Retinal pigment epithelial cell (primary cell): ENCODE data around the gene ADGRD1.

ENCODE experiments used
- DNase-seq: peaks from one replicate; pipeline ENCODE4 v3.0.0-alpha.2; 2010; ENCODE audit warnings: low read depth
- H3K4me3 ChIP-seq: 2 replicates; pipeline ENCODE4 v1.5.1; 2011; ENCODE audit warnings: mild to moderate bottlenecking, low read length, control low read depth, moderate library complexity
- CTCF ChIP-seq: conservative IDR thresholded peaks from 2 replicates; pipeline ENCODE4 v1.5.1; 2011; ENCODE audit warnings: low read depth, low read length, control low read depth, inconsistent platforms

Gene ADGRD1

GRCh38 chr12:130951636-130952035, 2.1 kb upstream of the ADGRD1 start:
- no peak for TF ChIP-seq CTCF
- no peak overlapping the region for H3K4me3 ChIP-seq
- no peak for DNase-seq

DNA sequence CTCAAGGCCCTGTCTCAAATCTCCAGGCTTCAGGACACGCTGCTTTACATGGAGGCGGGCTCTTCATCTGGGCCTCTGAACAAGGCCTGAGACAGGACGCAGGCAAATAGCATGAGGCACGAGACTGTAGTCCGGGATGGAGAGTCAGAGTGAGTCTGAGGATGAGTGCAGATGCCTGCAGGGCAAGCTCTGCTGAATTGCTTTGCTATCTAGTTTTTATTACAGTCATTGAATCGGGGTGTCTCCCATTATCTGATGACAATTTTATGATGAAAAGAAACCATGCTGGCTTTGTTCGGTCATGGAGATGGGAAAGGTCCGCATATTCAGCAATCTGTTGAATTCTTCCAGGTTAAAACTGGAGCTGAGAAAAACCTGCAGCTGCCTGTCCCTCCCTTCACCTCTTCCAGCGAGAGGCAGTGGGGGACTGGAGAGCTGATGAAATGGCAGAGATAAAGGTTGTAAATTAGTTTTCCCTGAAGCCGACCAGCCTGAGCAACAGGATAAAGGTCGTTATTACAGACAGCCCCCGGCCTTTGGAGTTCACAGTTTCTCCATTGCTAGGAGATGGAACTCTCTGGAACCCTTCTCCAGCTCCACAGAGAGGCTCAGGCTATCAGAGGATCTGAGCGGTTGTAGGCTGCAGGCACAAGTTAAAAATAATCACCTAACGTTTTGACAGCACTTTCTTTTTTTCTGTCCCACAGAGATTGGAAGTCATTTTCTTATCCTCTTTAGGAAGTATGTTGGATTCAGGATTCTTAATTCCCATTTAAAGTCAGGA, 1.3 kb upstream of the ADGRD1 start:
- DNase-seq, result no peak

DNA sequence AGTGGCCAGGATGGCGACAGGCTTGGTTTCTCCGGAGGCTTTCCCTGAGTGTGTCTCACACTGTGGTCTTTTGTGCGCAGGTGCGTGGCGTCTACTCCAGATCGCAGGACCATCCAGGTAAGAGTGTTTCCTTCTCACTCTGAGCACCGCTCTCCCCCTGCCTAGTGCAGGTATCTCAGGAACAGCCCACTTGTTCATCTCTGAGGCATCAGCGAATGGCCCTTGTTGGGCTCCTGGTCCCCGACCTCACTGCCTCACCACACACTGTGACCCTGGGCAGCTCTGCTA, 781 bp downstream of the ADGRD1 start:
- H3K4me3 ChIP-seq, result no peak overlapping the region
- TF ChIP-seq CTCF, result no peak
- DNase-seq, result no peak

More for the DNA sequence above, 1.3 kb upstream of the ADGRD1 start:
- TF ChIP-seq CTCF, result no peak
- no peak overlapping the region for H3K4me3 ChIP-seq

- TF ChIP-seq CTCF, result no peak
- no peak for DNase-seq
- H3K4me3 ChIP-seq, result no peak overlapping the region
Observed at GRCh38 chr12:130955238-130955816, 1.6 kb downstream of the ADGRD1 start.

DNA sequence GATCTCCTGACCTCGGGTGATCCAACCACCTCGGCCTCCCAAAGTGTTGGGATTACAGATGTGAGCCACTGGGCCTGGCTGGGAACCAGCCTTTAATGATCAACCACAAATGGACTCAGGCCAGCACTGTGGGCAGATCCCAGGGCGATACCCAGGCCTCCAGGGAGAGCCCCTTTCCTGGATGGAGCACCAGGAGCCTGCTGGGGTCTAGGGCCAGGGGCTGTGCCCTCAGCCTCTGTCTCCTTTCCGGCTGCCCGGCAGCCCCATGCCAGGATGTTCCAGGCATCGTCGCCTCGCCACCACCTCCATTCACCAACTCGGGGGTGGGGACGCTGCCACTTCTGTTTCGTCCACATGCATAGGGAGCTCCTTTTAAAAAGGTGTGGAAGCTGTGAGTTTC, 2.3 kb downstream of the ADGRD1 start:
- no peak for TF ChIP-seq CTCF
- H3K4me3 ChIP-seq, result no peak overlapping the region
- no peak for DNase-seq

DNA sequence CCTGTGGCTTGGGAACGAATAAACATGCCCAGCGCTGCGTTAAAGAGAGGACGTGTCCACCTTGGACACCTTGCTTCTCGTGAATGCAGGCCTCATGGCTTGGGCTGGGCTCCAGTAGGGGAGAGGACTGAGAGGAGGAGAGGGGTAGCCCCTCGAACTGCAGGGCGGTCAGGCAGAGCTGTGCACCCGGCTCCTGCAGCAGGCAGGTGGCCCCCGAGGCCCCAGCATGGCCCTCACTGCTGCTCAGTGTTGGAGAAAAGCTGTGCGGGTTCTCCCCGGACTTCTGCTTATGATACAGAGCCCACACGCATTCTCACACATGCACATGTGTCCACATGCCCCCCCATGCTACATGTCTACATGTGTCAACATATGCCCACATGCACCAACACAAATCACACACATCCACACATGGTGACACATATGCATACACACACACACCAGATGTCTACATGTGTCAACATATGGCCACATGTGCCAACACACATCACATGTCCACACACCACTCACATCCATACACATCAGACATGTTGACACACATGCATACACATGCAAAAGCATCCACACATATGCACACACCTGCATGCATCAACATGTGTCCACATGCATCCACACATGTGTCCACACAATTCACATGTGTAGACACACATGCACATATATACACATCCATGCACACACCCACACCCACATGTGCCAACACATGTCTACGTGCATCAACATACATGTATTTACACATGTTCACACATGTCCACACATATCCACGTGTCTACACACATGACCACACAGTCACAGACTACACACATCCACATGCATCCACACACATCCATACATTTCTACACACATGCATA, 3.0 kb downstream of the ADGRD1 start:
- H3K4me3 ChIP-seq, result no peak overlapping the region
- TF ChIP-seq CTCF, result no peak
- DNase-seq, result no peak

GRCh38 chr12:130957304-130957621, 3.6 kb downstream of the ADGRD1 start:
- no peak for TF ChIP-seq CTCF
- H3K4me3 ChIP-seq, result no peak overlapping the region
- no peak for DNase-seq
